Measurements from ENCODE around the gene ALOX15B.

The ALOX15B gene

DNA sequence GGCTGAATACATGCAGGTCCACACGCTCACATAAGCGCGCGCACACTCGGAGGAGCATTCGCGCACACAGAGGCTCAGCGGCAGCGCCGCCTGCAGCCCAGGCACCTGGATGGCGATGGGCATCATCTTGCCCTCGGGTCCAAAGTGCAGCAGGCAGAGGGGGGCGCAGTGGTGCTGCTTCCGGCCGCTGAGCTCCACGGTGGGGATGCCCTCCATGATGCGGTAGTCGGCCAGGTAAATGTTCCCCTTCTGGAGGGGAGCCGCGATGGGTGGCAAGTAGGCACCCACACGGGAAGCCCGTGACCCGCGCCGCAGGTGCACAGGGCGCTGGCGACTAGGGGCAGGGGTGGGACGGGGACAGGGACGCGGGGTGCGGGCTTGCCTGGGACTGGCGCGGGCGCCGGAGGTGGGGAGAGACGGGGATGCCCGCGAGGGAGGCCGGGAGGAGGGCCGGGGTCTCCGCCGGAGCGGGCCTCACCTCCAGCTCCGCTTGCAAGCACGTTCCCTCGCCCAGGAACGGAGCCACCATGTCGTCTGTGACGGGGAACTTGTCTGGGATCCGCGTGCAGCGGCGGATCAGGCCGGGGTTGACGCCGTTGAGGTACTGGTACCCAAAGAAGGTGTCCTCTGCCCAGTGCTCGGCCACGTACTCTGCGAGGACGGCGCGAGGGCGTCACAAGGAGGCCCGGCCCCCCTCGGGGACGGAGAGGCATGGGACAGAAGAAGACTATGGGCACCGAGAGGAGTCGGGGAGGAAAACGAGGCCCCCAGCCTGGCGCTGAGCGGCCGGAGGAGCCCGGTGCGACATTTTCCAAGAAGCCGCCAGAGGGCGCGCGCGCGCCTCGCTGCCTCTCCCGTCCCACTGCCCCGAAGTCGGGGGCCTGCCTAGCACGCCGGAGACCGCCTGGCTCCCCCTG is 40.7 kb downstream of the ALOX15B start:
- DNase-seq (ENCODE audit: low spot score) = peak; percentile 71

DNA sequence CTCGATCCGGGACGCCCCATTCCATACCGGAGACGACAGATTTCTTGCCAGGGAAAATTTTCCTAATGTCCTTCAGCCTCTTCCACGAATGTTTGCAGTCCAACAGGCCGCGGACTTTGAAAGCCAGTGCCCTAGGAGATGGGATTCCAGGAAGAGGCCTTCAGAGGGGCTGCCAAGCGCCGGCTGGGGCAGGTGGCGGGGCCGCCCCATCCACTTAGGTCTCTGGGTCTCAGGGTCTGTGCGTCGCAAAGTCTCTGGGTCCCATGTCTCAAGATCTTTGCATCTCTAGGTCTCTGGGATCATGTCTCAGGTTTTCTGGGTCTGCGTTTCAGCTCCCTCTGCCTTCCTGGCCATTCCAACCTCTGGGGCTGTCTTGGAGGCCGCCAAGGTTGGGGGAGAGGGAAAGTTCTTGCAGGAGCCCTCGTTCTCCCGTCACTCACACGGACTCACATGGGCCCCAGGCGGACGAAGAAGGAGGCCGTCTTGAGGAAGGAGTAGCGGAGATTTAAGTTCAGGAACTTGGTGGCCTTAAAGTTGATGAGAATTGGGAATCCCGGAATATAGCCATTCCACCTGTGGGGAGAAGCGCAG is 41.4 kb downstream of the ALOX15B start:
- no peak for DNase-seq (ENCODE audit: low spot score)

DNA sequence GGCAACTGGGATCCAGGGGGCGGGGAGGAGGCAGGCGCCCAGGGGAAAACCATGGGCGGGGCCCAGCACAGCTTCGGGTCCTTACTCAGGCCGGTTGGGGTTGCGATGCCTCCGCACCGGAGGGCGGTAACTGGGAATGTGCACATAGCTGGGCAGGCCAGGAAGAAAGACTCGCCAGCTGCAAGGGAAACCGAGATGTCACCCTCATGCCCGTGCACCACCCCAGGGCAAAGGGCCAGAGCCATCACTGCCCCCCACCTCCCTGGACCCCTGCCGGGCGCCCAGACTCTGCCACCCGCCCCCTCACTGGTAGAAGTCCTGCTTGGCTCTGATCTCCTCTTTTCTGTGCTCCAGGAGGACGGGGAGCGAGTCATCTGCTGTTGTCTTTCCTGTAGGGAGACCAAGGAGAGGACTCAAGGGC is 42.0 kb downstream of the ALOX15B start:
- no peak for DNase-seq (ENCODE audit: low spot score)

DNA sequence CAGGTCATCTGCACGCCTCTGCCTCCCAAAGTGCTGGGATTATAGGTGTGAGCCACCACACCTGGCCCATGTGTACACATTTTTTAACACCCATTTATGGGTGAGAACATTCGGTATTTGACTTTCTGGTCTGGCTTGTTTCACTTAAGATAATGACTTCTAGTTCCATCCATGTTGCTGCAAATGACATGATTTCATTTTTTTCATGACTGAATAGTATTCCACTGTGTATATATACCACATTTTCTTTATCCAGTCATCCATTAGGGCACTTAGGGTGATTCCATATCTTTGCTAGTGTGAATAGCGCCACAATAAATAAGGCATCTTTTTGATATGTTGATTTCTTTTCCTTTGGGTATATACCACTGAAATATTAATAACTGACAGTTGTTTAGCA is 43.0 kb downstream of the ALOX15B start:
- no peak for DNase-seq (ENCODE audit: low spot score)

DNA sequence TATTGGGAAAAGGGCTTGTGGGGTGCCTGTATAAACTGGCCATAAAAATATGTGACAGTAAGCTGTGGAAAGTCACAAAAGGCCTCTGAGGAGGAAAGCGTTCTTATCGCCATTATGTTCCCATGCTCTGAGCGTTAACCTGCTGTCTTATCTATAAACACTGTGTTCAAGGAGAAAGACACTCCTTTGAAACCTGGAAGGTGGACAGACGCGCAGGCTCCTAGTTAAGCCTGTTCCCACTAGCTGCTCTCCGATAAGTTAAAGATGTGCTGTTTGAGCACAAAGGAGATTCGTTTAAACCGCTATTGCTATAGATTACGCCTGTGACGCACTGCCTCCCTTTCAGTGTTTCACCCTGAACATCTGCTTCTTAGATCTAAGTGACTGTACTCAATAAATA is 43.4 kb downstream of the ALOX15B start:
- no peak for DNase-seq (ENCODE audit: low spot score)

DNA sequence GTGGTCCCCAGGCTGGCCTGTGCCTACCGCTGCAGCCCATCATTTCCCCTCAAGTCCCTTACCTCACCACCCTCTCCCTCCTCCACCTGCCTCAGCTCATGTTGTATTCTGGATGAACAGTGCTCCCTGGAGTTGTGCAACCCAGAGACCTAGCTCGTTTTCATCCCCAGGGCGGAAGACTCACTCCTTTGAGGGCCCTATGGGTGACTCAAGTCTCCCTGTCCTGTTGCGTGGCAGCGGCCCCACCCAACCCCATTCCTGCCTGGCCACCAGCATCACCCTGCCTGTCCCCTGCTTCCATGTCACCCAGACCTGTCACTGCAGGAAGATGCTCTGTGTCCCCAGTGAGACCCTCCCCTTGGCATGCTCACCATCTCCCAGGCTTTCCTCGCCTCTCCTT is 45.4 kb downstream of the ALOX15B start:
- DNase-seq (ENCODE audit: low spot score) = no peak

DNA sequence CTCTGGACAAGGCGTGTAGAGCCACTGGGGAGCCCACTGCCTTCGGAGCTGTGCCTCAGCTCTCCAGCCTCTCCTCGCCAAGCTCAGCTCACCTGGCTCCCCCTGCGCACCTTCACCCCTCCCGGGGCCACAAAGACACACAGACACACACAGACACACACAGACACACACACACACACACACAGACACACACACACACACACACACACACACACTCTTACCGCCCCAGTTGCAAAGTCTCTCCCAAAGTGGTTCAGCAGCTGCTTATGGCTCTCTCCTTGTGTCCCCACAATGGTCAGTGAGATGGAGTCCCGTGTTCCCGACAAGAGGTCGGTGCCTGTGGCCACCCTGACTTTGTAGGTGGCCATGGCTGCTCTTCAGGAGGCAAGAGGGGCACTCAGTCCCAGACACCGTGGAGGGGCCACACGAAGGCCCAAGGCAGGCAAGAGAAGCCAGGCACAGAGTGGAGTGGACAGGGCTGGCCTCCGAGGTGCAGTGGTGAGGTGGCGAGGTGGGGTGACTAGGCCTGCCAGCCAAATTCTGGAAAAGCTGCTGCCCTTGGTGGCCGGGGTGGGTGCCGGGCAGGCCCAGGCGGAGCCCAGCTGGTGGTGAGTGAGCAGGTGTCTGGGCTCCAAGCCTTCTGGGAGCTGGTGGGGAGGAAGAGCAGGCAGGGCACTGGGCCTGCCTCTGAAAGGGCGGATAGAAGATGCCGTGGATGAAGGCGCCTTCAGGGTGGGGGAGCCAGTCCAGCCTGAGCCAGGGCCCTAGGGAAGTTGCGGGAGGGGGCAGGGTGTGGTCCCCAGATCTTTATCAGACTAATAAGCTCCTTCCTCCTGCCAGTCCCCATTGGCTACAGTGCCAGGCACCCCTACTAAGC is 48.5 kb downstream of the ALOX15B start, which contains the start of gene ALOX12B:
Gene ALOX12B (minus strand): TSS at position 642 of the 877 bp plus-strand sequence. CDS start 274 bp downstream, at position 368.
- DNase-seq (ENCODE audit: low spot score) = no peak

DNA sequence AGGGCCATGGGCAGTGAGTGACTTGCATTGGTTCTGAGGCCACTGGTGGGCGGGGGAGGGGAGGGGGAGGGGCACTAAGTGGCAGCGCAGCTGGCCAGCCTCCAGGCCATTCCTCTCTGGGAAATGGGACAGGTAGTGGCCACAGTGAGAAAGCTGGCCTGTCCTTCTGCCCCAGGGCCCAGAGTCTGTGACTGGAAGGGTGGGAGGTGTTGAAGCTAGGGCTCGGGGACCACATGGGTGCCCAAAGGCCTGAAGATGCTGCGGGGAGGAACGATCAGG is 49.0 kb downstream of the ALOX15B start:
- no peak for DNase-seq (ENCODE audit: low spot score)

DNA sequence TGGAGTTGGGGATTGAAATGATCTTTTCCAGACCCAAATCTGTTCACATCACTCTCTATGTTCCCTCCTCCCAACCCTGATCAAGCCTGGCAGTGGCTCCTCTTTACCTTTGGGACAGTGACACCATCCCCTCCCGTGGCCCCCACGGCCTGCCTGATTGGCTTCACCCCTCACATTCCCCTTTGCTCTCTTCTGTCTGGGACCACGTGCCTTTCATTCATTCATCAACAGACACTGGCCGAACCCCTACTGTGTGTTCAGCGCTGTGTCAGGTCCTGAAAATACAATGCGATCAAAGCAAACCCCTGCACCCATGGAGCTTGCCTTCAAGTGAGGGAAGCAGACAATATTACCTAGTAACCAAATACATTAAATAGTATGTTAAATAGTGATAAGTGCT is 50.9 kb downstream of the ALOX15B start:
- no peak for DNase-seq (ENCODE audit: low spot score)

DNA sequence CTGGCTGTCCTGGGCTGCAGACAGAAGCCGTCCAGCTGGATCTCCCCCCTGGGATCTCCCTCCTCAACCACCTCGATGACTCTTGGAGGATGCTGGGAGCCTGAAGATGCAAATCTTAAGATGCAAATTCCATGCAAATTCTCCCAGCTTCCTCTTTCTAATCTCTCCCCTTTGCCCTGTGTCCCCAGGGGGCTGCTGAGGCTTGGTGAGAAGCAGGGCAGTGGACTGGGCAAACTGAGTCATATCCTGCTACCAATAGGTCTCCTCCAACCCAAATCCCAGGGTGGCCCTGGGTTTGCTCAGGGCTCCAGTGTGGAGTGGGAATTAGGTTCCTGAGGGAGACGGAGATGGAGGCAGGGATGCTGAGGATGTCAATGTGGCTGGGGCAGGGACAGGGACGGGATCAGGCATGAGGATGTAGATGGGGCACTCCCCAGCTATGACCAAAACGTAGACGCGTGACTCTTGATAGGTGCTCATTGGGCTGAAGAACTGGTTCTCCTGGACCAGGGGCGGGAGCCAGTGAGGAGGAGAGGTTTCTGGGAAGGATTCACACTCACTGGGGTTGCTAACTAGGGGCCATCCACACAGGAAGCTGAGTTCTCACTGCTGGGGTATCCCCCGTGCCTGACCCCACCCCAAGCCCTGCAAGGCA is 52.3 kb downstream of the ALOX15B start:
- no peak for DNase-seq (ENCODE audit: low spot score)

DNA sequence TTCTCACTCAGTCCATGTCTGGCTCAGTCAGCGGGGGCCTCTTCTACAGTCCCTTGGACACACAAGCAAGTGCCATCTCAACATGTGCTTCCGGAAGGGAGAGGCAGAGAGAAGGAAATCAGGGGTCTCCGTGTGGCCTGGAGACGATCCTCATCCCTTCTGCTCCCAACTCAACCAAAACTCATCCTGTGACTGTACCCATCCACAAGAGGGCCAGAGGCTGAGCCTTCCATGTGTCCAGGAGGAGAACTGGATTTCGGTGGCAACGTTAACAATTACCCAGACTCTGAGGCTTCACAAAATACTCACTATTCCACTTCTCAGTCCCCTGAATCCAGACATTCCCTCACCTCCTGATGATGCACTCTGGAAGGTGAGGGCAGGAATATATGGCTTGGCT is 56.5 kb downstream of the ALOX15B start:
- no peak for DNase-seq (ENCODE audit: low spot score)

DNA sequence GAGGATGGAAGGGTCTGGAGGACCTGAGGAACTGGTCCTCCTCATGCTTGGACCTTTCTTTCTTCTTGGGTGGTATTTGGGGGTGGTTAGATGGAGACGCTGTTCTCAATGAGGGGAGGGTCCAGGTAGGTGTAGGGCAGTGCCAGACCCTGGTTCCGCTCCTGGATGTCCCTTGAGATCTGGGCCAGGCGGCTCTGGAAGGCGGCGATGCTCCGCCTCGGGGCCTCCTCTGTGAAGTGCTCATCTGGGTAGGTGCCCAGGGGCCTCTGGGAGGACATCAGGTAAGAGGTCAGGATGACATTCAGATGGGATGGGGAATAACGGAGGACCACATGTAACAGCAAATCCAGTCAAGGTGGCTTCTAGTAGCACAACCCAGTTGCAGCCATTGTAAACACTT is 57.7 kb downstream of the ALOX15B start:
- DNase-seq (ENCODE audit: low spot score) = no peak

Small RNAs within 50 kb of the gene (small RNA-seq; reads per million reads assigned to genes)
- 0 reads per million in 2 experiments for gene MIR4314

All from SK-N-DZ (cell line).